Measurements from ENCODE around the gene NAAA. TPM values are rescaled to one million over a fixed set of nuclear protein-coding genes. Genes with fewer than 3 reads are reported as not detected.

NAAA gene
- total and polyA plus RNA-seq, 2 of the 13 experiments (the other 11 are each of a cell fraction or from before 2014, with no cell fraction given), result 22.4 to 24.6 TPM

DNA sequence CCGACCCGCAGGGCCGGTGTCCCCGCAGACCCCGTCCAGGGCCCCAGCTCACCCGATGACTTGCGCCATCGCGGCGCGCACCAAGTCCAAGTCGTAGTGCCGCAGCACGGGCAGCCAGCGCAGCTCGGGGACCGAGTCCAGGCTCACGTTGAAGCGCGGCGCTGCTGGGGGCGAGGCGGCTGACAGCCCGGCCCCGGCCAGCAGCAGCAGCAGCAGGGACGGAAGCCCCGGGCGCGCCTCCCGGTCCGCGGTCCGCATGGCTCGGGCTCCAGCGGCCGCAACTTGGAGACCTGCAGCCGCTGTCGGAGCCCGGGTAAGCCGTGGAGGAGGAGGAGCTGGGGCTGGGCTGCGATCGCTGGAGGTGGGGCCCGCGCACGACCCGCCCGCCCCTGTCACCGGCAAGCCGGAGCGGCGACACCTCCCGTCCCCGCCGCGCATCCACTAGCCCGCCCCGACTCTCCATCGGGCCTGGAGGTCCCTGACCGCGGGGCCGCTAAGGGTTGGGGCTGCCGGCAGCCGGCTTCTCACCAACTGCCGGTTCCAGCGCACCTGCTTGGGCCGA, at the start of gene NAAA (continued):
- TF ChIP-seq, protein P1, sequence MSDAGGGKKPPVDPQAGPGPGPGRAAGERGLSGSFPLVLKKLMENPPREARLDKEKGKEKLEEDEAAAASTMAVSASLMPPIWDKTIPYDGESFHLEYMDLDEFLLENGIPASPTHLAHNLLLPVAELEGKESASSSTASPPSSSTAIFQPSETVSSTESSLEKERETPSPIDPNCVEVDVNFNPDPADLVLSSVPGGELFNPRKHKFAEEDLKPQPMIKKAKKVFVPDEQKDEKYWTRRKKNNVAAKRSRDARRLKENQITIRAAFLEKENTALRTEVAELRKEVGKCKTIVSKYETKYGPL (CRISPR knock-in tag; IDR thresholded peaks at IDR 0.05), result no peak
- TF ChIP-seq JUND (CRISPR knock-in tag; IDR thresholded peaks at IDR 0.05) (peak; percentile 32; the same call in 1 of the 2 replicates), TOPORS (CRISPR knock-in tag; IDR thresholded peaks at IDR 0.05) (peak; percentile 66), ZNF652 (CRISPR knock-in tag; IDR thresholded peaks at IDR 0.05; ENCODE audit: borderline replicate concordance, low read depth) (no peak), PRMT3 (CRISPR knock-in tag; IDR thresholded peaks at IDR 0.05; ENCODE audit: borderline replicate concordance, low read depth) (no peak), RBAK (CRISPR knock-in tag; IDR thresholded peaks at IDR 0.05) (no peak), ZNF644 (CRISPR knock-in tag; IDR thresholded peaks at IDR 0.05; ENCODE audit: low read depth) (no peak), TBX3 (IDR thresholded peaks at IDR 0.05; ENCODE audit: borderline replicate concordance) (no peak), ZNF30 (CRISPR knock-in tag; IDR thresholded peaks at IDR 0.05) (no peak), SAP130 (CRISPR knock-in tag; IDR thresholded peaks at IDR 0.05; ENCODE audit: low read depth) (peak; percentile 81), SALL1 (CRISPR knock-in tag; IDR thresholded peaks at IDR 0.05) (peak; percentile 81; the same call in 1 of the 2 replicates), ZNF879 (CRISPR knock-in tag; IDR thresholded peaks at IDR 0.05) (no peak), ZSCAN9 (CRISPR knock-in tag; IDR thresholded peaks at IDR 0.05; ENCODE audit: borderline replicate concordance) (no peak), SUZ12 (IDR thresholded peaks at IDR 0.05; ENCODE audit: low read depth, low read length) (no peak), ZNF570 (CRISPR knock-in tag; IDR thresholded peaks at IDR 0.05; ENCODE audit: borderline replicate concordance) (no peak), SP5 (CRISPR knock-in tag; IDR thresholded peaks at IDR 0.05; ENCODE audit: borderline replicate concordance, low read depth) (peak; percentile 39; the same call in 1 of the 2 replicates), ZNF501 (CRISPR knock-in tag; IDR thresholded peaks at IDR 0.05) (no peak), KDM5A (IDR thresholded peaks at IDR 0.05; ENCODE audit: borderline replicate concordance, low read length) (no peak), CCDC6 (CRISPR knock-in tag; IDR thresholded peaks at IDR 0.05) (peak; percentile 71; the same call in 1 of the 2 replicates)
- TF ChIP-seq, protein P2, sequence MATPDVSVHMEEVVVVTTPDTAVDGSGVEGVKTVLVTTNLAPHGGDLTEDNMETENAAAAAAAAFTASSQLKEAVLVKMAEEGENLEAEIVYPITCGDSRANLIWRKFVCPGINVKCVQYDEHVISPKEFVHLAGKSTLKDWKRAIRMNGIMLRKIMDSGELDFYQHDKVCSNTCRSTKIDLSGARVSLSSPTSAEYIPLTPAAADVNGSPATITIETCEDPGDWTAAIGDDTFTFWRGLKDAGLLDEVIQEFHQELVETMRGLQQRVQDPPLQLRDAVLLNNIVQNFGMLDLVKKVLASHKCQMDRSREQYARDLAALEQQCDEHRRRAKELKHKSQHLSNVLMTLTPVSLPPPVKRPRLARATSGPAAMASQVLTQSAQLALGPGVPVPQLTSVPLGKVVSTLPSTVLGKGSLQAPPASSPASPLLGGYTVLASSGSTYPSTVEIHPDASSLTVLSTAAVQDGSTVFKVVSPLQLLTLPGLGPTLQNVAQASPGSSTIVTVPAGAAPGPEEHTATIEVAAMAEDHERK (CRISPR knock-in tag; IDR thresholded peaks at IDR 0.05; ENCODE audit: low read depth), result no peak
- TF ChIP-seq, protein P3, sequence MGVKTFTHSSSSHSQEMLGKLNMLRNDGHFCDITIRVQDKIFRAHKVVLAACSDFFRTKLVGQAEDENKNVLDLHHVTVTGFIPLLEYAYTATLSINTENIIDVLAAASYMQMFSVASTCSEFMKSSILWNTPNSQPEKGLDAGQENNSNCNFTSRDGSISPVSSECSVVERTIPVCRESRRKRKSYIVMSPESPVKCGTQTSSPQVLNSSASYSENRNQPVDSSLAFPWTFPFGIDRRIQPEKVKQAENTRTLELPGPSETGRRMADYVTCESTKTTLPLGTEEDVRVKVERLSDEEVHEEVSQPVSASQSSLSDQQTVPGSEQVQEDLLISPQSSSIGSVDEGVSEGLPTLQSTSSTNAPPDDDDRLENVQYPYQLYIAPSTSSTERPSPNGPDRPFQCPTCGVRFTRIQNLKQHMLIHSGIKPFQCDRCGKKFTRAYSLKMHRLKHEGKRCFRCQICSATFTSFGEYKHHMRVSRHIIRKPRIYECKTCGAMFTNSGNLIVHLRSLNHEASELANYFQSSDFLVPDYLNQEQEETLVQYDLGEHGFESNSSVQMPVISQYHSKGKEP (CRISPR knock-in tag; IDR thresholded peaks at IDR 0.05), result no peak
- TF ChIP-seq, protein P4, sequence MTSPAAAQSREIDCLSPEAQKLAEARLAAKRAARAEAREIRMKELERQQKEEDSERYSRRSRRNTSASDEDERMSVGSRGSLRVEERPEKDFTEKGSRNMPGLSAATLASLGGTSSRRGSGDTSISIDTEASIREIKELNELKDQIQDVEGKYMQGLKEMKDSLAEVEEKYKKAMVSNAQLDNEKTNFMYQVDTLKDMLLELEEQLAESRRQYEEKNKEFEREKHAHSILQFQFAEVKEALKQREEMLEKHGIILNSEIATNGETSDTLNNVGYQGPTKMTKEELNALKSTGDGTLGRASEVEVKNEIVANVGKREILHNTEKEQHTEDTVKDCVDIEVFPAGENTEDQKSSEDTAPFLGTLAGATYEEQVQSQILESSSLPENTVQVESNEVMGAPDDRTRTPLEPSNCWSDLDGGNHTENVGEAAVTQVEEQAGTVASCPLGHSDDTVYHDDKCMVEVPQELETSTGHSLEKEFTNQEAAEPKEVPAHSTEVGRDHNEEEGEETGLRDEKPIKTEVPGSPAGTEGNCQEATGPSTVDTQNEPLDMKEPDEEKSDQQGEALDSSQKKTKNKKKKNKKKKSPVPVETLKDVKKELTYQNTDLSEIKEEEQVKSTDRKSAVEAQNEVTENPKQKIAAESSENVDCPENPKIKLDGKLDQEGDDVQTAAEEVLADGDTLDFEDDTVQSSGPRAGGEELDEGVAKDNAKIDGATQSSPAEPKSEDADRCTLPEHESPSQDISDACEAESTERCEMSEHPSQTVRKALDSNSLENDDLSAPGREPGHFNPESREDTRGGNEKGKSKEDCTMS (CRISPR knock-in tag; conservative IDR thresholded peaks at IDR 0.05), result no peak
- TF ChIP-seq, protein P5, sequence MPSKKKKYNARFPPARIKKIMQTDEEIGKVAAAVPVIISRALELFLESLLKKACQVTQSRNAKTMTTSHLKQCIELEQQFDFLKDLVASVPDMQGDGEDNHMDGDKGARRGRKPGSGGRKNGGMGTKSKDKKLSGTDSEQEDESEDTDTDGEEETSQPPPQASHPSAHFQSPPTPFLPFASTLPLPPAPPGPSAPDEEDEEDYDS (CRISPR knock-in tag; IDR thresholded peaks at IDR 0.05), result peak; percentile 55
- TF ChIP-seq, protein P6, sequence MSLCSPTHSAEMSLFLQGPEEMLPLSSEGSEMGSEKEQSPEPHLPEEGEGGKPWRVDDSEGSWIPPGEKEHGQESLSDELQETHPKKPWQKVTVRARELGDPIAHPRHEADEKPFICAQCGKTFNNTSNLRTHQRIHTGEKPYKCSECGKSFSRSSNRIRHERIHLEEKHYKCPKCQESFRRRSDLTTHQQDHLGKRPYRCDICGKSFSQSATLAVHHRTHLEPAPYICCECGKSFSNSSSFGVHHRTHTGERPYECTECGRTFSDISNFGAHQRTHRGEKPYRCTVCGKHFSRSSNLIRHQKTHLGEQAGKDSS (CRISPR knock-in tag; IDR thresholded peaks at IDR 0.05; ENCODE audit: borderline replicate concordance, low read depth), result 0 out of 2 replicates have a peak, but pooled peaks have one; percentile 55

Data from HepG2 (cell line).